Muscle layer of colon (tissue), 2 donors: ENCODE measurements around the gene PIWIL4.

Source experiments
- H3K27ac ChIP-seq: one replicate; pipeline ENCODE4 v1.7.0; 2013; ENCODE audit warnings: low read depth, mild to moderate bottlenecking, low read length, moderate library complexity
- H3K27me3 ChIP-seq, 2 donors: one replicate each; pipeline ENCODE4 v1.7.0; 2013; ENCODE audit warnings: low read length in 2 of 2, mild to moderate bottlenecking in 2 of 2; ENCODE audit not compliant: insufficient read depth in 2 of 2, control insufficient read depth in 1 of 2
- H3K36me3 ChIP-seq: one replicate; pipeline ENCODE4 v1.7.0; 2013; ENCODE audit warnings: mild to moderate bottlenecking, low read length; ENCODE audit not compliant: insufficient read depth
- H3K4me1 ChIP-seq: one replicate; pipeline ENCODE4 v1.7.0; 2013; ENCODE audit warnings: mild to moderate bottlenecking, low read length; ENCODE audit not compliant: insufficient read depth
- H3K4me3 ChIP-seq, 2 donors: one replicate each; pipeline ENCODE4 v1.7.0; 2013; ENCODE audit warnings: low read length in 2 of 2, low read depth in 1 of 2, mild to moderate bottlenecking in 1 of 2, moderate library complexity in 1 of 2
- H3K9ac ChIP-seq: one replicate; pipeline ENCODE4 v1.7.0; 2013; ENCODE audit warnings: low read length
- H3K9me3 ChIP-seq: one replicate; pipeline ENCODE4 v1.7.0; 2013; ENCODE audit warnings: mild to moderate bottlenecking, low read length
- donor health status: abdominal sarcoma.
- donor health status: Adenocarcinoma of cecum.

PIWIL4 gene

DNA sequence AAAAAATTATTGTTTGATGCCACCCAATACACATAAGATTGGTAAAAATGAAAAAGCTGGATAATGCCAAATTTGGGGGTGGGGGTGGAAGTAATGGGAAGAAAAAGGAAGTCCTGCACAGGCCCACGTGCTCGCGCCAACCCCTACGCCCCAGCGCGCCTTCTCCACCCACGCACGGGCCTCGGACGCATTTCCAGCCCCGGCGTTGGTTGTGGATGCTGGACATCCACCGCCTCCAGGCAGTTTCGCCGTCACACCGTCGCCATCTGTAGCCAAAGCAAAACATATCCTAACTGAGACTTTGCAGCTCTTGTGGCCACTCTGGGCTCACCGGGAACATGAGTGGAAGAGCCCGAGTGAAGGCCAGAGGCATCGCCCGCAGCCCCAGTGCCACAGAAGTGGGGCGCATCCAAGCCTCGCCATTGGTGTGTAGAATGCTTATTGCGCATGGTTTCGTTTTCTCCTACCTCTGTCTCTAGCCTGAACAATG lies at the start of gene PIWIL4:
Gene PIWIL4, plus strand, starts transcription at position 188 of the 490 bp plus-strand sequence. Its CDS starts 151 bp downstream, at position 339.
- H3K4me3 ChIP-seq: no peak within 1 kb of the TSS

DNA sequence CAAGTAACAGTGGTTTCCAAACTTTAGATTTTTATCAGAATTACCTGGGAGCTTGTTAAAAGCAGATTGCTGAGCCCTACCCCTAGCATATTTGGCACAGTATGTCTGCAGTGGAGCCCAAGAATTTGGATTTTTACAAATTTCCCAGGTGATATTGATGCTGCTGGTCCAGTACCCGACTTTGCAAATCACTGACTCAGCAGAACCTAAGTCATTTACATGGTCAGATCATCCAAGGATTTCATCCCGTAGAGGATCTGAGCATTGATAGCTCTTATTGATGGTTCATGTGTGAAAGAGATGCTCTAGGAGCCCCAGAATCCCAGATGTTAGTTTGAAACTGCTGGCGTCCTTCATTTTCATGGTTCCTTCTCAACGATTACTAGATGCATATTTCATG lies 48.9 kb upstream of the PIWIL4 start:
- no peaks in the 10 kb centered on the region for H3K36me3 ChIP-seq
- H3K4me3 ChIP-seq: no peak overlapping the region
- H3K27ac ChIP-seq: no peak overlapping the region
- no peaks in the 10 kb centered on the region for H3K4me1 ChIP-seq
- no peaks in the 10 kb centered on the region for H3K27me3 ChIP-seq
- H3K9ac ChIP-seq: no peak overlapping the region
- no peaks in the 10 kb centered on the region for H3K9me3 ChIP-seq

More for the DNA sequence above, at the start of gene PIWIL4:
- peaks cover 4% of the 10 kb centered on the region for H3K4me1 ChIP-seq
- no peak within 1 kb of the TSS for H3K27ac ChIP-seq
- H3K36me3 ChIP-seq: no peaks in the 10 kb centered on the region
- H3K27me3 ChIP-seq: no peaks in the 10 kb centered on the region
- no peak within 1 kb of the TSS for H3K9ac ChIP-seq
- H3K9me3 ChIP-seq: no peaks in the 10 kb centered on the region

- no peaks in the 10 kb centered on the region for H3K4me1 ChIP-seq
- no peaks in the 10 kb centered on the region for H3K9me3 ChIP-seq
- no peak overlapping the region for H3K27ac ChIP-seq
- H3K27me3 ChIP-seq: no peaks in the 10 kb centered on the region
- no peak overlapping the region for H3K9ac ChIP-seq
- H3K36me3 ChIP-seq: no peaks in the 10 kb centered on the region
- H3K4me3 ChIP-seq: no peak overlapping the region
Measured at GRCh38 chr11:94519478-94520084, 47.6 kb upstream of the PIWIL4 start.

DNA sequence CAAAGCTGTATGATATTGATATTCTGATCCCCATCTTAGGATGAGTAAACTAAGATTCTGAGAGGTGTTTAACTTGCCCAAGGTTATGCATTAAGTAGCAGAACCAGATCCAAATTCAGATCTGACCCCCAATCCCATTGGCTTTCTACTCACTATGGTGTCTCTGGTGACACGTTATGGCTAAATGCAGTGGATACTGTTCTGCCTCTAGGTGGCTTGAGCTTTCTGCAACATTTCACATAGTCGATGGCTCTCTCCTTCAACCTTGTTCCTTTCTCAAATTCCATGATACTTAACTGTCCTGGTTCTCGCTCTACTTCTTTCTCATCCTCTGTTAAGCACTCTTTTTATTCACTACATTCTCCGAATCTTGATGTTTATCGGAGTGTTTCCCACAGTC lies 45.5 kb upstream of the PIWIL4 start:
- Histone ChIP-seq H3K36me3 (no peaks in the 10 kb centered on the region), H3K9ac (no peak overlapping the region), H3K27me3 (no peaks in the 10 kb centered on the region), H3K4me3 (no peak overlapping the region), H3K9me3 (no peaks in the 10 kb centered on the region), H3K4me1 (no peaks in the 10 kb centered on the region), H3K27ac (no peak overlapping the region)

- H3K27me3 ChIP-seq: no peaks in the 10 kb centered on the region
- no peaks in the 10 kb centered on the region for H3K9me3 ChIP-seq
- no peak overlapping the region for H3K4me3 ChIP-seq
- H3K27ac ChIP-seq: no peak overlapping the region
- H3K36me3 ChIP-seq: no peaks in the 10 kb centered on the region
- H3K9ac ChIP-seq: no peak overlapping the region
- no peaks in the 10 kb centered on the region for H3K4me1 ChIP-seq
Measured at GRCh38 chr11:94524341-94524740, 42.8 kb upstream of the PIWIL4 start.

DNA sequence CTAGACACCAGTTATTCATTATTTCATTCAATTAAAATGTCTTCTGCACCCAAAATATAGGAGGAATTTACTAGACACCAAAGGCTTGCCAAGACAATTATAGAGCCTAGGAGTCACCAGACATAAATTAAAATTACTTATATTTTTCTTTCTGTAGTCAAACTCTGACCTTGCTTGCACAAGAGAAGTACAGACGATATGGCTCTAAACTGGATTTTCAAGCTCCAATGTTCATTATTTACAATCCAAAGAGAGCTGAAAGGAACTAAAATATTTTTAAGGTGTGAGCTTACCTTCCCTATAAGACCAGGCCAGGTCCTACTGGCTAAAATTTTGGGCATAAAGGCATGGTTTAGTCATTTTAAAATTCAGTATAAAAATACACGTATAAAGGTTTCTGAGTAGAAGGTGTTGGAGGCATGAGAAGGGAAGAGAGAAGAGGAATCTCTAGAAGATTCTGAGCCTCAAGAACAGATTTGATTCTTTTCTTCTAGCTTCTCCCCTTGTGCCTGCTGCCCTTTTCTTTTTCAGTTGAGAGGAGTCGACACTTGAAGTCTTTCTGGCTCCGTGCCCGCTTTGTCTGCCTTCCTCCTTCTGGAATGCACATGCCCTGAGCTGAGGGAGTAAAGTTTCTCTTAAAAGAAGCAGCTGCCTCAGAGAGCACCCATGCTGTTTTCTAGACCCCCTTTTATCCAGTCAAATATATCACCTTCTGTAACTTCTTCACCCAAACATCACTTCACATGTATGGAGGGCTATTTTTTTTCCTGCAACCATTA lies 41.4 kb upstream of the PIWIL4 start:
- Histone ChIP-seq H3K27ac (no peak overlapping the region), H3K9ac (no peak overlapping the region), H3K9me3 (no peaks in the 10 kb centered on the region), H3K36me3 (no peaks in the 10 kb centered on the region), H3K27me3 (no peaks in the 10 kb centered on the region), H3K4me3 (no peak overlapping the region), H3K4me1 (no peaks in the 10 kb centered on the region)

GRCh38 chr11:94526645-94527438 lies 40.3 kb upstream of the PIWIL4 start:
- no peaks in the 10 kb centered on the region for H3K36me3 ChIP-seq
- no peak overlapping the region for H3K27ac ChIP-seq
- H3K9me3 ChIP-seq: no peaks in the 10 kb centered on the region
- H3K9ac ChIP-seq: no peak overlapping the region
- no peaks in the 10 kb centered on the region for H3K4me1 ChIP-seq
- no peaks in the 10 kb centered on the region for H3K27me3 ChIP-seq
- H3K4me3 ChIP-seq: no peak overlapping the region

DNA sequence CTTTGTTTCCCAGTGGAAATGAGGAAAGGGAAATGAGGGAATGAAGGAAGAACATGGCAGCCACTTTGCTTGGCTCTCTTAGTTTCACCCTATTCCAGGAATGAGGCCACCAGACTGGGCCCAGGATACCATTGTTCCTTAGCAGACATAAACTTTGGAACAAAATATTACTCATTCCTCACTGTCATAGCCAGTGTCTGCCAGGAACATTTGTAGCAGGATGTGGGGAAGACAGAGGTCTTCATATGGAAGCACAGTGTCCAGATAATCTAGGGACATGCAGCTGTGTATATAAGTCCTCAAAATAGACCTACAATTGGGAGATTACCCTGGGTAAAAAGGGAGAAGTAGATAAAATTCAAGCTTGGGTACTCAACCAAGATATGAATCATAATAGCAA lies 38.6 kb upstream of the PIWIL4 start:
- H3K9me3 ChIP-seq: no peaks in the 10 kb centered on the region
- H3K27ac ChIP-seq: no peak overlapping the region
- H3K36me3 ChIP-seq: no peaks in the 10 kb centered on the region
- H3K27me3 ChIP-seq: no peaks in the 10 kb centered on the region
- H3K4me1 ChIP-seq: no peaks in the 10 kb centered on the region
- H3K4me3 ChIP-seq: no peak overlapping the region
- no peak overlapping the region for H3K9ac ChIP-seq

GRCh38 chr11:94532211-94532610 lies 35.0 kb upstream of the PIWIL4 start:
- Histone ChIP-seq H3K27ac (no peak overlapping the region), H3K36me3 (no peaks in the 10 kb centered on the region), H3K9me3 (no peaks in the 10 kb centered on the region), H3K4me3 (no peak overlapping the region), H3K9ac (no peak overlapping the region), H3K27me3 (no peaks in the 10 kb centered on the region), H3K4me1 (no peaks in the 10 kb centered on the region)

- H3K27ac ChIP-seq: no peak overlapping the region
- H3K4me1 ChIP-seq: no peaks in the 10 kb centered on the region
- H3K27me3 ChIP-seq: no peaks in the 10 kb centered on the region
- H3K9ac ChIP-seq: no peak overlapping the region
- no peaks in the 10 kb centered on the region for H3K9me3 ChIP-seq
- no peaks in the 10 kb centered on the region for H3K36me3 ChIP-seq
- H3K4me3 ChIP-seq: no peak overlapping the region
Measured at GRCh38 chr11:94533206-94533605, 34.0 kb upstream of the PIWIL4 start.
